Spleen (tissue), 7 donors: Measurements from ENCODE around the gene ZFYVE19.

ENCODE experiments used
- POLR2A ChIP-seq, 3 donors: fragments of 450-650 bp; IDR thresholded peaks; one replicate each; pipeline ENCODE4 v1.5.1; 2017; ENCODE audit warnings: antibody characterized with exemption in 3 of 3, mild to moderate bottlenecking in 1 of 3
- TF ChIP-seq, protein P1 (sequence below), 11 experiments: fragments of 200-600 bp in 7 of 11; fragments of 450-650 bp in 4 of 11; sonication (generic) in 4 of 11; IDR thresholded peaks in 8 of 11; conservative IDR thresholded peaks in 3 of 11; 1 replicate in 7 of 11; 2 replicates in 4 of 11; pipeline versions ENCODE4 v1.4.0 to v1.8.0; 2016 to 2021; ENCODE audit warnings: antibody characterized with exemption in 11 of 11, inconsistent platforms in 4 of 11, mild to moderate bottlenecking in 1 of 11
- donor health status: DM: no; HTN: no; CAD: no; lungs with moderate emphysema.
- donor health status: DM: no; HTN: no; CAD: no.
- donor health status: DM: no; HTN: no; CAD: no.

DNA sequence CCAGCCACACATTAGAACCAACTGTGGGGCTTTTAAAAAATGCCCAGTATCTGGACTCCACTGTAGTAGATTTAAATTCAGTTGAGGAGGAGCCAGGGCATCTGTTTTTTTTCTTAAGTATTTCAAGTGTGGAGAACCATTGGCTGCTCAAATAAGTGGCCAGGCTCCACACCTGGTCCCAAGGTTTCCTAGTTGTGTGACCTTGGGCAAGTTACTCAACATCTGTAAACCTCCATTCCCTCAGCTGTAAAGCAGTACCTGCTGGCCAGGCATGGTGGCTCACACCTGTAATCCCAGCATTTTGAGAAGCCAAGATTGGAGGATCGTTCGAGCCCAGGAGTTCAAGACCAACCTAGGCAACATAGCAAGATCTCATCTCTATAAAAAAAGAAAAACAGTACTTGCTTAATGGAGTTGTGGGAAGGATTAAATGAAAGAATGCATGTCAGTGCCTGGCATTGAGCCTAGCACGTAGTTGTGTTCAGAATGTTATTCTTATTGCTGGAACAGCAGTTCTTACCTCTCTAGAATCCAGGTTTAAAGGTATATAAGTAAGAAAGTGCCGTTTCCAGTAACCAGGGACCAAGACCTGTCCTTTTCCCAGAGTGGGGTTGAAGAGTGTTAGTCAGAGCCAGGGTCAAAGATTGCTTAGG lies 19.7 kb downstream of the ZFYVE19 start:
- TF ChIP-seq, protein P1, sequence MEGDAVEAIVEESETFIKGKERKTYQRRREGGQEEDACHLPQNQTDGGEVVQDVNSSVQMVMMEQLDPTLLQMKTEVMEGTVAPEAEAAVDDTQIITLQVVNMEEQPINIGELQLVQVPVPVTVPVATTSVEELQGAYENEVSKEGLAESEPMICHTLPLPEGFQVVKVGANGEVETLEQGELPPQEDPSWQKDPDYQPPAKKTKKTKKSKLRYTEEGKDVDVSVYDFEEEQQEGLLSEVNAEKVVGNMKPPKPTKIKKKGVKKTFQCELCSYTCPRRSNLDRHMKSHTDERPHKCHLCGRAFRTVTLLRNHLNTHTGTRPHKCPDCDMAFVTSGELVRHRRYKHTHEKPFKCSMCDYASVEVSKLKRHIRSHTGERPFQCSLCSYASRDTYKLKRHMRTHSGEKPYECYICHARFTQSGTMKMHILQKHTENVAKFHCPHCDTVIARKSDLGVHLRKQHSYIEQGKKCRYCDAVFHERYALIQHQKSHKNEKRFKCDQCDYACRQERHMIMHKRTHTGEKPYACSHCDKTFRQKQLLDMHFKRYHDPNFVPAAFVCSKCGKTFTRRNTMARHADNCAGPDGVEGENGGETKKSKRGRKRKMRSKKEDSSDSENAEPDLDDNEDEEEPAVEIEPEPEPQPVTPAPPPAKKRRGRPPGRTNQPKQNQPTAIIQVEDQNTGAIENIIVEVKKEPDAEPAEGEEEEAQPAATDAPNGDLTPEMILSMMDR (IDR thresholded peaks at IDR 0.05 in 8 of 11, conservative IDR thresholded peaks at IDR 0.05 in 3 of 11) = no peak
- no peak for TF ChIP-seq POLR2A (IDR thresholded peaks at IDR 0.05)
